D721Med (cell line): ENCODE data around the gene NSL1.

Experiments used
- DNase-seq: peaks from one replicate; pipeline ENCODE4 v3.0.0; 2011; ENCODE audit warnings: low spot score; ENCODE audit not compliant: insufficient read length
- FAIRE-seq: peaks from 2 replicates; lab custom pipeline; 2011; peaks lifted over from hg19 to GRCh38; lab: Jason Lieb, UNC
- TF ChIP-seq, protein P1 (sequence below): IDR thresholded peaks from 2 replicates; pipeline ENCODE4 v1.5.1; 2012; ENCODE audit warnings: mild to moderate bottlenecking, control low read depth; ENCODE audit not compliant: insufficient read depth; ENCODE audit errors: missing control alignments

Gene NSL1

GRCh38 chr1:212752252-212752933 lies 39.2 kb downstream of the NSL1 start:
- no peak for DNase-seq
- TF ChIP-seq, protein P1, sequence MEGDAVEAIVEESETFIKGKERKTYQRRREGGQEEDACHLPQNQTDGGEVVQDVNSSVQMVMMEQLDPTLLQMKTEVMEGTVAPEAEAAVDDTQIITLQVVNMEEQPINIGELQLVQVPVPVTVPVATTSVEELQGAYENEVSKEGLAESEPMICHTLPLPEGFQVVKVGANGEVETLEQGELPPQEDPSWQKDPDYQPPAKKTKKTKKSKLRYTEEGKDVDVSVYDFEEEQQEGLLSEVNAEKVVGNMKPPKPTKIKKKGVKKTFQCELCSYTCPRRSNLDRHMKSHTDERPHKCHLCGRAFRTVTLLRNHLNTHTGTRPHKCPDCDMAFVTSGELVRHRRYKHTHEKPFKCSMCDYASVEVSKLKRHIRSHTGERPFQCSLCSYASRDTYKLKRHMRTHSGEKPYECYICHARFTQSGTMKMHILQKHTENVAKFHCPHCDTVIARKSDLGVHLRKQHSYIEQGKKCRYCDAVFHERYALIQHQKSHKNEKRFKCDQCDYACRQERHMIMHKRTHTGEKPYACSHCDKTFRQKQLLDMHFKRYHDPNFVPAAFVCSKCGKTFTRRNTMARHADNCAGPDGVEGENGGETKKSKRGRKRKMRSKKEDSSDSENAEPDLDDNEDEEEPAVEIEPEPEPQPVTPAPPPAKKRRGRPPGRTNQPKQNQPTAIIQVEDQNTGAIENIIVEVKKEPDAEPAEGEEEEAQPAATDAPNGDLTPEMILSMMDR: no peak
- peak; percentile 44 for FAIRE-seq

- FAIRE-seq (peak; percentile 70), DNase-seq (peak; percentile 41)
- TF ChIP-seq, protein P1: peak; percentile 80
Measured at GRCh38 chr1:212749821-212750535, 41.6 kb downstream of the NSL1 start.

DNA sequence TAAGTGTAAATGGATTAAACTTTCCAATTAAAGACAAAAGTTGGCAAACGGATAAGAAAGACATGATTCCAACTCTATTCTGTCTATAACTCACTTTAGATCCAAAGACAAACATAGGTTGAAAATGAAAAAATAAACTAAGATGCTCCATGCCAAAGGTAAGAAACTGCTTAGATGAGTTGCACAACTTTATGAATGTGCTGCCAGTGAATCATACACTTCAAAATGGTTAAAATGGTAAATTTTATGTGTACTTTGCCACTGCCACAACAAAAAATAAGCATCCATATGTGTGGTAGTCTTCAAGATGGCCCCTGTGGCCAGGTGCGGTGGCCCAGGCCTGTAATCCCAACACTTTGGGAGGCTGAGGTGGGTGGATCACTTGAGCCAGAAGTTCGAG lies 45.0 kb downstream of the NSL1 start:
- no peak for DNase-seq
- TF ChIP-seq, protein P1: no peak
- FAIRE-seq: no peak

DNA sequence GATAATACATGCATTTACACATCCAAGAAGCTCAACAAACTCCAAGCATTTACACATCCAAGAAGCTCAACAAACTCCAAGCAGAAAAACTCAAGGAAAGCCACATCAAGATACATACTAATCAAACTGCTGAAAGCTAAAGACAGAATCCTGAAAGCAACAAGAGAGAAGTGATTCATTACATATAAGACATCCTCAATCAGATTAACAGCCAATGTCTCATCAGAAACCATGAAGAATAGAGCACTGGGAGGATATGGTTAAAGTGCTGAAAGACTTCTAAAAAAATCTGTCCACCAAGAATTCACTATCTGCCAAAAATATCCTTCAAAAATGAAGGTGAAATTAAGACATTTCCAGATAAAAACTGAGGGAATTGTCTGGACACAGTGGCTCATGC lies 46.3 kb downstream of the NSL1 start:
- TF ChIP-seq, protein P1: no peak
- FAIRE-seq: no peak

DNA sequence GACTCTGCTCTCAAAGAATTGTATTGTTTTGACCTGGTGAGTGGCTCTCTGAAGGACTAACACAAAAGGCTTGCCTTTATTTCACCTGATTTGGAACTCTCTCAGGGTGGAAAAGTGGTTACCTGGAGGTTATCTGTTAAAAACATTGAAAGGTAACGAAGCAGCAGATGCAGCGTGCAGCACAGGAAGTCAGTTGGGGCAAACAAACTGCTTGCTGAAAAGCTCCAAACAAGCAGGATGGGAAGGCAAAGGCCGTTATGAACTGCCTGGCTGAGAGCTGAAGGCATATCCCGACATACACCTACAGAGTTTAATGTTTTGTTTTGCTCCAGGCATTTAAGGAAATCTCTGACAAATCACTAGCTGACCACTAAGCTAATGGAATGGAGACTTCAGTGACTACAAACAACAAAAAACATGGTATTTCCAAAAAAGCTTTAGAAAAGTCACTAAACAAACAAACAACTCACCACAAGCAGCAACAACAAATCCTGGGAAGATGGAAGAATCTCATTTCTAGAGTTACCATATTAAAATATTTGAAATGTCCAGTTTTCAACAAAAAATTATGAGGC lies 47.6 kb downstream of the NSL1 start:
- FAIRE-seq: no peak
- TF ChIP-seq, protein P1: no peak
- no peak for DNase-seq

More for the DNA sequence above, 46.3 kb downstream of the NSL1 start:
- no peak for DNase-seq

DNA sequence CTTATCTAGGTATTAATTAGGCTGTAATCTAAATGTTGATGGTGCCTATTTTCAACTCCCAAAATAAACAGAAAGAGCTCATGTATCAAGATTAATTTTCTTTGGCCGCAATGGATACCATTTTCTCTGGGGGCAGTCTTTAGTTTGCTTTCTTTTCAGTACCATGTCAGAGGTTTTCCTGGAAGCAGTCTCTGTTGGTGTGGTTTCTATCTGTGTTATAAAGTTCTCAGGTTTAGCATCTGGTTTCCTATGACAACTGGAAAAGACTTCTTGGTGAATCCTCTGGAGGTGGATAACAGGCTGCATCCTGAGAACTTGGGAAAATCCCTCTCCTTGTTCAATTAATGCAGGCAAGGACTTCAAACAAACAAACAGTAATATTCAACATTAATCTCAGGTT lies 53.2 kb downstream of the NSL1 start:
- FAIRE-seq: peak; percentile 6
- TF ChIP-seq, protein P1: no peak
- DNase-seq: no peak
